B cell (primary cell): ENCODE measurements around the gene ID1.

Source experiments
- CTCF ChIP-seq: fragments of 200-600 bp; IDR thresholded peaks from one replicate; pipeline ENCODE4 v1.8.0; 2022; ENCODE audit warnings: antibody characterized with exemption, mild to moderate bottlenecking
- EZH2 ChIP-seq: IDR thresholded peaks from 2 replicates; pipeline ENCODE4 v1.6.1; 2012; ENCODE audit warnings: borderline replicate concordance, low read depth, mild to moderate bottlenecking, moderate library complexity, low read length; ENCODE audit not compliant: insufficient read depth, poor library complexity, severe bottlenecking

DNA sequence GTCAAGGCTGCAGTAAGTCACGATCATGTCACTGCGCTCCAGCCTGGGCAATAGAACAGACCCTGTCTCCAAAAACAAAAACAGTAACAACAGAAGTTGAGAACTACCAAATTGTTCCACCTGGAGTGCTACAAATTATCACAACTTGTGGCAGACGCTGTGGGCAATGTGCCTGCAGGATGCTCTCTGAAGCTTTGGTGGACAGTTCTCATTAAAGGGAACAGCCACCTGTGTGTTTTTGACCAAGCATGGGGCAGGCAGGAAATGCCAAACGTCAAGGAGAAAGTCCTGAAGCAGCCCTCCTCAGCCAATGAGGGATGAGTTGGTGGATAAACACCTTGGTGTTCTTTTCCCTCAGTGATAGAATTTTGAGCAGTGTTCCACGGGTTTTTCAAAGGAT is 48.5 kb downstream of the ID1 start:
- TF ChIP-seq CTCF (no peak), EZH2 (no peak)
